GM12878 (cell line): Measurements from ENCODE around the gene STK11. TPM values are rescaled to one million over a fixed set of nuclear protein-coding genes. Genes with fewer than 3 reads are reported as not detected.

ENCODE experiments used
- ASH2L ChIP-seq: fragments of 300-600, 200-600 bp; sonication (generic); IDR thresholded peaks from 2 replicates; pipeline ENCODE4 v1.6.1; 2017; ENCODE audit warnings: low read depth, mild to moderate bottlenecking, borderline replicate concordance
- BRCA1 ChIP-seq: IDR thresholded peaks from 2 replicates; pipeline ENCODE4 v1.6.1; 2011; ENCODE audit warnings: low read depth, low read length, improper control_type of control experiment
- CBX3 ChIP-seq: fragments of 200-600 bp; sonication (generic); IDR thresholded peaks from 2 replicates; pipeline ENCODE4 v1.6.1; 2016; ENCODE audit warnings: low read depth, borderline replicate concordance
- CHD4 ChIP-seq: fragments of 200-600 bp; sonication (generic); IDR thresholded peaks from 2 replicates; pipeline ENCODE4 v1.6.1; 2016; ENCODE audit warnings: mild to moderate bottlenecking
- CREM ChIP-seq: IDR thresholded peaks from 2 replicates; pipeline ENCODE4 v1.6.1; 2014; ENCODE audit warnings: antibody characterized with exemption, low read depth
- FOS ChIP-seq: IDR thresholded peaks from 3 replicates; pipeline ENCODE4 v1.6.1; 2011; ENCODE audit warnings: borderline replicate concordance; ENCODE audit not compliant: insufficient read length; ENCODE audit errors: extremely low read depth
- JUNB ChIP-seq: IDR thresholded peaks from 2 replicates; pipeline ENCODE4 v1.6.1; 2016; ENCODE audit warnings: antibody characterized with exemption, mild to moderate bottlenecking
- NFYB ChIP-seq: IDR thresholded peaks from 2 replicates; pipeline ENCODE4 v1.6.1; 2011; ENCODE audit warnings: low read depth, mild to moderate bottlenecking, low read length, improper control_type of control experiment, moderate library complexity; ENCODE audit not compliant: insufficient read depth
- RCOR1 ChIP-seq: conservative IDR thresholded peaks from 2 replicates; pipeline ENCODE4 v1.6.1; 2012; ENCODE audit warnings: low read depth, low read length, improper control_type of control experiment
- RUNX3 ChIP-seq: IDR thresholded peaks from 2 replicates; pipeline ENCODE4 v1.6.1; 2012; ENCODE audit warnings: low read length, inconsistent platforms
- TCF7 ChIP-seq: IDR thresholded peaks from 2 replicates; pipeline ENCODE4 v1.6.1; 2014; ENCODE audit warnings: antibody characterized with exemption, borderline replicate concordance
- ZNF274 ChIP-seq: IDR thresholded peaks from one replicate; pipeline ENCODE4 v1.8.0; 2011; ENCODE audit not compliant: insufficient read length, insufficient read depth
- ZSCAN29 ChIP-seq: fragments of 450-650 bp; IDR thresholded peaks from 2 replicates; pipeline ENCODE4 v1.6.1; 2017; ENCODE audit warnings: mild to moderate bottlenecking, moderate library complexity
- polyA plus RNA-seq, 11 experiments: library from polyadenylated mRNA; depleted of rRNA in 4 of 11; unstranded in 6 of 11; stranded (reverse) in 5 of 11; fragments of >200 nt; fragmentation: Nextera tagmentation in 4 of 11; fragmentation: Illumina TruSeq in 1 of 11; extraction: Ambion mirVana in 4 of 11; extraction: Trizol in 1 of 11; gene quantifications; 1 replicate in 1 of 11; 2 replicates in 10 of 11; pipeline versions ENCODE4 v1.2.1 to v1.2.3, GENCODE V29; 2011 to 2016; ENCODE audit warnings: inconsistent platforms in 2 of 11, missing spikeins in 2 of 11, low read depth in 1 of 11
- total RNA-seq, 4 experiments: library from RNA; depleted of rRNA in 3 of 4; stranded (reverse); fragments of >200 nt in 3 of 4; fragmentation: Illumina TruSeq in 1 of 4; extraction: Trizol in 1 of 4; gene quantifications; 2 replicates each; pipeline versions ENCODE4 v1.2.1 to v1.2.3, GENCODE V29; 2013 to 2021
- TF ChIP-seq, protein P1 (sequence below): fragments of 450-650 bp; IDR thresholded peaks from 2 replicates; pipeline ENCODE4 v1.6.1; 2017; ENCODE audit warnings: mild to moderate bottlenecking, moderate library complexity
- TF ChIP-seq, protein P2 (sequence below): IDR thresholded peaks from 2 replicates; pipeline ENCODE4 v1.6.1; 2012; ENCODE audit warnings: low read depth, low read length, improper control_type of control experiment
- TF ChIP-seq, protein P3 (sequence below): IDR thresholded peaks from 2 replicates; pipeline ENCODE4 v1.6.1; 2012; ENCODE audit warnings: improper control_type of control experiment, low read depth, low read length; ENCODE audit not compliant: insufficient replicate concordance
- TF ChIP-seq, protein P4 (sequence below): IDR thresholded peaks from 2 replicates; pipeline ENCODE4 v1.6.1; 2011; ENCODE audit warnings: borderline replicate concordance, low read depth, mild to moderate bottlenecking, moderate library complexity, mixed read lengths, low read length; ENCODE audit not compliant: insufficient read depth; ENCODE audit errors: extremely low read length

STK11 gene
- total and polyA plus RNA-seq, 10 of the 15 experiments (the other 5 are each of a cell fraction or from before 2014, with no cell fraction given), result 0.33 to 71.0 (median 23.8) TPM

DNA sequence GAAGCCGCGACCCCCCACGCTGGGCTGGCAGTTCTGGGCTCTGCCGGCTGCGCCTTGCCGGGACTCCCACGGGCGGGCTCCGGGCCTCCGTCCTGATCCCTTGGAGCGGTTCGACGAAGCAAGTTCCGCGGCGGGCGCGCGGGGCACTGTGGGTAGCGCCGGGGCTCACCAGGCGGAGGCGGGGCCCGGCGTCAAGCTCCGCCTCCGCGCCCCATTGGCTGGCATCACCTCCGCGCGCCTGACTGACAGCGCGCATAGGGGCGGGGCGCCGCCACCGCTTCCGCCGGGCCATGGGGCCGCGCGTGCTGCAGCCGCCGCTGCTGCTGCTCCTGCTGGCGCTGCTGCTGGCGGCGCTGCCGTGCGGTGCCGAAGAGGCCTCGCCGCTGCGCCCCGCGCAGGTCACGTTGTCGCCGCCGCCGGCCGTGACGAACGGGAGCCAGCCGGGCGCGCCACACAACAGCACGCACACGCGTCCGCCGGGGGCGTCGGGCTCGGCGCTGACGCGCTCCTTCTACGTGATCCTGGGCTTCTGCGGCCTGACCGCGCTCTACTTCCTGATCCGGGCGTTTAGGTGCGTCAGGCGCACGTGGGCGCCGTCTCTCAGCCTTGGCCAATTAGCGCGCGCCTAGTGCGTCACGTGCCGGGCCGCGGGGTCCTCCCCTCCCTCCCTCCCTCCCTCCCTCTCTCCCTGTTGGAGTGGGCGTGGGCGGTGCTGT lies 69.8 kb downstream of the STK11 start, which contains the start of gene FAM174C (continued):
- TF ChIP-seq, protein P1, sequence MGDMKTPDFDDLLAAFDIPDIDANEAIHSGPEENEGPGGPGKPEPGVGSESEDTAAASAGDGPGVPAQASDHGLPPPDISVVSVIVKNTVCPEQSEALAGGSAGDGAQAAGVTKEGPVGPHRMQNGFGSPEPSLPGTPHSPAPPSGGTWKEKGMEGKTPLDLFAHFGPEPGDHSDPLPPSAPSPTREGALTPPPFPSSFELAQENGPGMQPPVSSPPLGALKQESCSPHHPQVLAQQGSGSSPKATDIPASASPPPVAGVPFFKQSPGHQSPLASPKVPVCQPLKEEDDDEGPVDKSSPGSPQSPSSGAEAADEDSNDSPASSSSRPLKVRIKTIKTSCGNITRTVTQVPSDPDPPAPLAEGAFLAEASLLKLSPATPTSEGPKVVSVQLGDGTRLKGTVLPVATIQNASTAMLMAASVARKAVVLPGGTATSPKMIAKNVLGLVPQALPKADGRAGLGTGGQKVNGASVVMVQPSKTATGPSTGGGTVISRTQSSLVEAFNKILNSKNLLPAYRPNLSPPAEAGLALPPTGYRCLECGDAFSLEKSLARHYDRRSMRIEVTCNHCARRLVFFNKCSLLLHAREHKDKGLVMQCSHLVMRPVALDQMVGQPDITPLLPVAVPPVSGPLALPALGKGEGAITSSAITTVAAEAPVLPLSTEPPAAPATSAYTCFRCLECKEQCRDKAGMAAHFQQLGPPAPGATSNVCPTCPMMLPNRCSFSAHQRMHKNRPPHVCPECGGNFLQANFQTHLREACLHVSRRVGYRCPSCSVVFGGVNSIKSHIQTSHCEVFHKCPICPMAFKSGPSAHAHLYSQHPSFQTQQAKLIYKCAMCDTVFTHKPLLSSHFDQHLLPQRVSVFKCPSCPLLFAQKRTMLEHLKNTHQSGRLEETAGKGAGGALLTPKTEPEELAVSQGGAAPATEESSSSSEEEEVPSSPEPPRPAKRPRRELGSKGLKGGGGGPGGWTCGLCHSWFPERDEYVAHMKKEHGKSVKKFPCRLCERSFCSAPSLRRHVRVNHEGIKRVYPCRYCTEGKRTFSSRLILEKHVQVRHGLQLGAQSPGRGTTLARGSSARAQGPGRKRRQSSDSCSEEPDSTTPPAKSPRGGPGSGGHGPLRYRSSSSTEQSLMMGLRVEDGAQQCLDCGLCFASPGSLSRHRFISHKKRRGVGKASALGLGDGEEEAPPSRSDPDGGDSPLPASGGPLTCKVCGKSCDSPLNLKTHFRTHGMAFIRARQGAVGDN, result peak; percentile 93
- TF ChIP-seq ASH2L, result peak; percentile 25; the same call in 1 of the 2 replicates
- no peak for TF ChIP-seq JUNB
- TF ChIP-seq RUNX3, result peak; percentile 47; the same call in 1 of the 2 replicates
- TF ChIP-seq FOS, result peak; percentile 55
- TF ChIP-seq NFYB, result peak; percentile 79; the same call in 1 of the 2 replicates
- peak; percentile 94 for TF ChIP-seq CREM
- no peak for TF ChIP-seq BRCA1
- TF ChIP-seq, protein P2, sequence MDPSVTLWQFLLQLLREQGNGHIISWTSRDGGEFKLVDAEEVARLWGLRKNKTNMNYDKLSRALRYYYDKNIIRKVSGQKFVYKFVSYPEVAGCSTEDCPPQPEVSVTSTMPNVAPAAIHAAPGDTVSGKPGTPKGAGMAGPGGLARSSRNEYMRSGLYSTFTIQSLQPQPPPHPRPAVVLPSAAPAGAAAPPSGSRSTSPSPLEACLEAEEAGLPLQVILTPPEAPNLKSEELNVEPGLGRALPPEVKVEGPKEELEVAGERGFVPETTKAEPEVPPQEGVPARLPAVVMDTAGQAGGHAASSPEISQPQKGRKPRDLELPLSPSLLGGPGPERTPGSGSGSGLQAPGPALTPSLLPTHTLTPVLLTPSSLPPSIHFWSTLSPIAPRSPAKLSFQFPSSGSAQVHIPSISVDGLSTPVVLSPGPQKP, result peak; percentile 48; the same call in 1 of the 2 replicates
- no peak for TF ChIP-seq CBX3
- no peak for TF ChIP-seq RCOR1
- TF ChIP-seq ZSCAN29, result peak; percentile 64; the same call in 1 of the 2 replicates
- no peak for TF ChIP-seq ZNF274
- TF ChIP-seq CHD4, result no peak
- no peak for TF ChIP-seq TCF7
- TF ChIP-seq, protein P3, sequence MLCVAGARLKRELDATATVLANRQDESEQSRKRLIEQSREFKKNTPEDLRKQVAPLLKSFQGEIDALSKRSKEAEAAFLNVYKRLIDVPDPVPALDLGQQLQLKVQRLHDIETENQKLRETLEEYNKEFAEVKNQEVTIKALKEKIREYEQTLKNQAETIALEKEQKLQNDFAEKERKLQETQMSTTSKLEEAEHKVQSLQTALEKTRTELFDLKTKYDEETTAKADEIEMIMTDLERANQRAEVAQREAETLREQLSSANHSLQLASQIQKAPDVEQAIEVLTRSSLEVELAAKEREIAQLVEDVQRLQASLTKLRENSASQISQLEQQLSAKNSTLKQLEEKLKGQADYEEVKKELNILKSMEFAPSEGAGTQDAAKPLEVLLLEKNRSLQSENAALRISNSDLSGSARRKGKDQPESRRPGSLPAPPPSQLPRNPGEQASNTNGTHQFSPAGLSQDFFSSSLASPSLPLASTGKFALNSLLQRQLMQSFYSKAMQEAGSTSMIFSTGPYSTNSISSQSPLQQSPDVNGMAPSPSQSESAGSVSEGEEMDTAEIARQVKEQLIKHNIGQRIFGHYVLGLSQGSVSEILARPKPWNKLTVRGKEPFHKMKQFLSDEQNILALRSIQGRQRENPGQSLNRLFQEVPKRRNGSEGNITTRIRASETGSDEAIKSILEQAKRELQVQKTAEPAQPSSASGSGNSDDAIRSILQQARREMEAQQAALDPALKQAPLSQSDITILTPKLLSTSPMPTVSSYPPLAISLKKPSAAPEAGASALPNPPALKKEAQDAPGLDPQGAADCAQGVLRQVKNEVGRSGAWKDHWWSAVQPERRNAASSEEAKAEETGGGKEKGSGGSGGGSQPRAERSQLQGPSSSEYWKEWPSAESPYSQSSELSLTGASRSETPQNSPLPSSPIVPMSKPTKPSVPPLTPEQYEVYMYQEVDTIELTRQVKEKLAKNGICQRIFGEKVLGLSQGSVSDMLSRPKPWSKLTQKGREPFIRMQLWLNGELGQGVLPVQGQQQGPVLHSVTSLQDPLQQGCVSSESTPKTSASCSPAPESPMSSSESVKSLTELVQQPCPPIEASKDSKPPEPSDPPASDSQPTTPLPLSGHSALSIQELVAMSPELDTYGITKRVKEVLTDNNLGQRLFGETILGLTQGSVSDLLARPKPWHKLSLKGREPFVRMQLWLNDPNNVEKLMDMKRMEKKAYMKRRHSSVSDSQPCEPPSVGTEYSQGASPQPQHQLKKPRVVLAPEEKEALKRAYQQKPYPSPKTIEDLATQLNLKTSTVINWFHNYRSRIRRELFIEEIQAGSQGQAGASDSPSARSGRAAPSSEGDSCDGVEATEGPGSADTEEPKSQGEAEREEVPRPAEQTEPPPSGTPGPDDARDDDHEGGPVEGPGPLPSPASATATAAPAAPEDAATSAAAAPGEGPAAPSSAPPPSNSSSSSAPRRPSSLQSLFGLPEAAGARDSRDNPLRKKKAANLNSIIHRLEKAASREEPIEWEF, result no peak
- TF ChIP-seq, protein P4, sequence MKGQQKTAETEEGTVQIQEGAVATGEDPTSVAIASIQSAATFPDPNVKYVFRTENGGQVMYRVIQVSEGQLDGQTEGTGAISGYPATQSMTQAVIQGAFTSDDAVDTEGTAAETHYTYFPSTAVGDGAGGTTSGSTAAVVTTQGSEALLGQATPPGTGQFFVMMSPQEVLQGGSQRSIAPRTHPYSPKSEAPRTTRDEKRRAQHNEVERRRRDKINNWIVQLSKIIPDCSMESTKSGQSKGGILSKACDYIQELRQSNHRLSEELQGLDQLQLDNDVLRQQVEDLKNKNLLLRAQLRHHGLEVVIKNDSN, result peak; percentile 98
